ENCODE results near the gene METAP1. TPM values are rescaled to one million over a fixed set of nuclear protein-coding genes. Genes with fewer than 3 reads are reported as not detected.

Gene METAP1
- total and polyA plus RNA-seq, 2 of the 8 experiments (the other 6 are each of a cell fraction or from before 2014, with no cell fraction given): 50.6 to 85.2 TPM

DNA sequence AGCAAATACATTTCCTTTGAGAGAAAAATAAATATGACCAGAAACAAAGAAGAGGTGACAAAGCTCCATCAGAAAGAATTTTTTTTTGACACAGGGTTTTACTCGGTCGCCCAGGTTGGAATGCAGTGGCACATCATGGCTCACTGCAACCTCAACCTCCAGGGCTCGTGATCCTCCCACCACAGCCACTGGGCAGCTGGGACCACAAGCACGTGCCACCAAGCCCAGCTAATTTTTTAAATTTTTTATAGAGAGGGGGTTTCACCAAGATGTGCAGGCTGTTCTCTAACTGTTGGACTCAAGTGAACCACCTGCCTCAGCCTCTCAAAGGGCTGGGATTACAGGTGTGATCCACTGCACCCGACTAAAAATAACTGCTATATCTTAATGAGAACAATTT lies 82.8 kb downstream of the METAP1 start:
- H3K4me3 ChIP-seq (ENCODE audit: extremely low read depth in 1 of 4, insufficient read depth in 2 of 4, low read depth in 3 of 4, low read length in 4 of 4): no peak overlapping the region
- H3K23me2 ChIP-seq (ENCODE audit: low read depth, low read length): no peaks in the 10 kb centered on the region
- no peaks in the 10 kb centered on the region; the same call in 1 of the 2 replicates for H3K79me1 ChIP-seq (ENCODE audit: low read depth, low read length)
- no peak for TF ChIP-seq GABPA (IDR thresholded peaks at IDR 0.05; ENCODE audit: borderline replicate concordance, insufficient read depth, low read length)
- DNase-seq (ENCODE audit: low read depth in 1 of 2, low spot score in 2 of 2): no peak
- no peak overlapping the region for H3K27ac ChIP-seq (ENCODE audit: low read depth, low read length)
- no peaks in the 10 kb centered on the region for H3K27me3 ChIP-seq (replicated peaks in 1 of 4; ENCODE audit: control insufficient read depth in 3 of 4, extremely low read depth in 1 of 4, insufficient read depth in 3 of 4, low read length in 3 of 4)
- H2BK20ac ChIP-seq (ENCODE audit: low read length): no peak overlapping the region
- H2AK5ac ChIP-seq (ENCODE audit: low read depth, low read length): no peak overlapping the region
- H3K14ac ChIP-seq (ENCODE audit: insufficient read length): no peak overlapping the region
- no peak overlapping the region for H2BK12ac ChIP-seq (ENCODE audit: low read depth, low read length)
- H2BK15ac ChIP-seq (ENCODE audit: low read length): no peak overlapping the region
- WGBS, 2 experiments (ENCODE audit: extremely low coverage in 1 of 2, insufficient coverage in 1 of 2, insufficient read length in 1 of 2, insufficient replicate concordance in 2 of 2, low coverage in 1 of 2, low lambda C conversion rate in 2 of 2, missing lambda C conversion rate in 1 of 2): 93% methylated on average over 5 of the region's 5 CpGs; no CpG with 5 or more reads in 1 of the 2 experiments
- H2AFZ ChIP-seq (ENCODE audit: low read length): no peak overlapping the region
- no peak overlapping the region for H3K9ac ChIP-seq (replicated peaks in 1 of 4; ENCODE audit: extremely low read depth in 1 of 4, low read depth in 3 of 4, low read length in 3 of 4)
- no peak overlapping the region for H2BK5ac ChIP-seq (ENCODE audit: low read depth, low read length)
- no peak overlapping the region for H3K23ac ChIP-seq (ENCODE audit: insufficient read length)
- peaks cover 0 to 3% of the 10 kb centered on the region in 2 experiments; a peak in 2 of 4 replicates for H3K79me2 ChIP-seq (ENCODE audit: control insufficient read depth in 1 of 2, insufficient read depth in 2 of 2, low read length in 2 of 2)
- H3K56ac ChIP-seq (replicated peaks; ENCODE audit: insufficient read length, low read depth, low read length): no peak overlapping the region
- no peak overlapping the region for H4K8ac ChIP-seq (ENCODE audit: extremely low read depth, insufficient read depth, low read length)
- ChIA-PET CTCF (ENCODE audit: partially characterized antibody) (interaction anchor here (0.8 to 1.2 kb wide), 2 partner anchors 22 to 23 kb away, joined by 3 to 5 read pairs; no protein-coding TSS in a partner anchor), POLR2A (ENCODE audit: partially characterized antibody) (interaction anchor here (1.1 to 2.7 kb wide), 3 partner anchors 8 to 10 kb away, joined by 5 to 10 read pairs (median 10); partner anchors contain the start of gene ADH5)
- H3K9me3 ChIP-seq (ENCODE audit: insufficient read depth in 2 of 2, low read depth in 1 of 2, low read length in 1 of 2): no peaks in the 10 kb centered on the region
- no peak overlapping the region for H4K5ac ChIP-seq (ENCODE audit: insufficient read length, low read depth, low read length)
- no peak for FAIRE-seq
- H3K4me2 ChIP-seq (ENCODE audit: insufficient read depth in 1 of 2, low read depth in 2 of 2, low read length in 2 of 2): no peak overlapping the region
- H3K4ac ChIP-seq (replicated peaks; ENCODE audit: insufficient read length, low read depth, low read length): no peak overlapping the region
- no peaks in the 10 kb centered on the region for H3K4me1 ChIP-seq (replicated peaks in 1 of 4; ENCODE audit: control insufficient read depth in 3 of 4, insufficient read depth in 4 of 4, low read length in 3 of 4)
- H4K91ac ChIP-seq (replicated peaks; ENCODE audit: insufficient read length, low read length): no peak overlapping the region
- H4K20me1 ChIP-seq (replicated peaks in 1 of 2; ENCODE audit: control insufficient read depth in 1 of 2, insufficient read depth in 2 of 2, low read length in 2 of 2): peaks cover 0 to 5% of the 10 kb centered on the region in 2 experiments
- H3K36me3 ChIP-seq (ENCODE audit: control insufficient read depth in 2 of 4, insufficient read depth in 4 of 4, low read length in 3 of 4): peaks cover 26 to 99% (median 82%) of the 10 kb centered on the region in 4 experiments
- no peak overlapping the region for H2BK120ac ChIP-seq (replicated peaks; ENCODE audit: low read depth, low read length)
- H3K18ac ChIP-seq (ENCODE audit: extremely low read depth, low read length): no peak overlapping the region
